Calu3 (cell line): ENCODE measurements around the gene MARK3. TPM values are rescaled to one million over a fixed set of nuclear protein-coding genes. Genes with fewer than 3 reads are reported as not detected.
A peak's percentile ranks its signal among the peaks of the same experiment; 100 is the strongest.

Source experiments
- BruUV-seq: library from RNA; stranded (reverse); fragments of 400-500 nt; replicated peaks from 2 replicates; lab custom pipeline; 2021; lab: Mats Ljungman, UMichigan
- CTCF ChIA-PET: fragments of 300-600 bp; sonication (Branson Sonifier 250); formaldehyde crosslinking; loops from one replicate; lab custom pipeline; 2022; ENCODE audit warnings: antibody characterized with exemption; lab: Charles Lee
- DNase-seq: peaks from one replicate; pipeline ENCODE4 v3.0.0; 2022
- H3K27ac Mint-ChIP-seq: one replicate; pipeline ENCODE4 v1.8.0; 2022; ENCODE audit warnings: mixed read lengths; ENCODE audit not compliant: unreplicated experiment
- H3K27me3 Mint-ChIP-seq: one replicate; pipeline ENCODE4 v1.8.0; 2022; ENCODE audit warnings: mixed read lengths; ENCODE audit not compliant: unreplicated experiment
- H3K36me3 Mint-ChIP-seq: one replicate; pipeline ENCODE4 v1.8.0; 2022; ENCODE audit warnings: mild to moderate bottlenecking, moderate library complexity, mixed read lengths; ENCODE audit not compliant: insufficient read depth, unreplicated experiment
- H3K4me1 Mint-ChIP-seq: one replicate; pipeline ENCODE4 v1.8.0; 2022; ENCODE audit warnings: mild to moderate bottlenecking, low read depth, mixed read lengths; ENCODE audit not compliant: unreplicated experiment
- H3K4me3 Mint-ChIP-seq: one replicate; pipeline ENCODE4 v1.8.0; 2022; ENCODE audit warnings: mild to moderate bottlenecking, low read depth, moderate library complexity, mixed read lengths; ENCODE audit not compliant: unreplicated experiment
- H3K9me3 Mint-ChIP-seq: one replicate; pipeline ENCODE4 v1.8.0; 2022; ENCODE audit warnings: low read depth, mixed read lengths; ENCODE audit not compliant: unreplicated experiment
- intact Hi-C: fragments of 100-400 bp; cut with micrococcal nuclease; formaldehyde crosslinking; loops from one replicate; pipeline ENCODE4 v1.10.0; 2022; ENCODE audit not compliant: unreplicated experiment
- total RNA-seq: library from RNA; stranded (reverse); gene quantifications from 2 replicates; pipeline ENCODE4 v1.2.3, GENCODE V29; 2022
- TF ChIP-seq, protein P1 (sequence below): fragments of 200-600 bp; IDR thresholded peaks from one replicate; pipeline ENCODE4 v1.8.0; 2022; ENCODE audit warnings: antibody characterized with exemption; ENCODE audit not compliant: unreplicated experiment

MARK3 gene
- total RNA-seq, 1 experiment from 2014 or later, result 76.0 TPM

DNA sequence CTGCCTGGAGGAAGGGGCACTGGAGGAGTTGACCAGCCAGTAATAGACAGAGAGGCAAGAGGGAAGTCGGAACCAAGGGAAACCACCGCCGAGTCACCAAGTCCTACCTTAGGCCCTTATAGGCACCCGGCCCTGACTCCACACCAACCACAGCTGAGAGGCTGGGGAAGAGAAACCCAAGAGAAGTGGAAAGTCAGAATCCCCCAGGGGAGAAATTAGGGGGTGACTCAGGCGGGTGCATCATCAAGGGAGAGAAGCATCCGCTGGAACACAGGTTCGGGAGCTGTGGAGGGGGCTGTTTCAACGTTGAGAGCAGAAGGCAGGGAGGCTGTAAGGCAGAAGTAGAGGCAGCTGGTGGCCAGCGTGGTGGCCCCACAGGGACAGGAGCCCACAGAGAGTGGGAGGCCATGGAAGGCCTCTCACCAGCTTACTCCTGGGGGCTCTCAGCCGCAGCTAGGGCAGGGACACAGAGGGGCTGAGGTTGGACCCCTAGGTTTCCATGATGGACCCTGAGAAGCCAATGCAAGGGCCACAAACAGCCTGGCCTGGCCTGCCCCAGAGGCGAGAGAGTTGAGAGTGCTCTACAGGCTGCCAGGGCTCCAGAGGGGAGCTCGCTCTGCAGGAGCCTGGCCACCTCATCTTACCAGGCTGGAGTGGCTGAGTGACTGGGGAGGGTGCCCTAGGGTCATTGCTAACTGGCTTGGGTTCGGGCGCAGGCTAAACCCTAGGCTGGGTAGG is 142.4 kb downstream of the MARK3 start:
- H3K27me3 Mint-ChIP-seq, result no peaks in the 10 kb centered on the region
- CTCF ChIA-PET, result interaction anchor here (0.9 to 1.7 kb wide), 3 partner anchors 9 to 19 kb away, joined by 4 to 7 read pairs (median 5); no protein-coding TSS in a partner anchor

DNA sequence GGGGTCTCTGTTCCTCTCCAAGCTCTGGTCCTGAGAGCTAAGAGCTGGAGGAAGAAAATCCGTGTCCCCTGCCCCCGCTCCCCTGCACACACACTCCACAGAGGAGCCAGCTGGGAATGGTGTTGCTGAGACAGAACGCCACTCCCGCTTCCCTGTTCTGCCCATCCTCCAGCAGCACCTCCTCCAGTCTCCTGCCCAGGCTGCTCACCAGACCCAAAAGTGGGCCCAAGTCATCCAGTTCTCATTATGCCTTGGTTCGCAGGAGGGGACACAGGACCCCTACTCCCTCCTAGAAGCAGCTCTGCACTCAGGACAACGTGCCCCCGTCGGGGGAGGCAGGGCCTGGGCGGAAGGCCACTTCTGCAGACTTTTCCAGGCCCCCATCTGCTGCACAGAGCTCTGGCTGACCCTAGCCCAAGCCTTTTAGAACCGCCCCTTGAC is 143.0 kb downstream of the MARK3 start:
- peak overlapping the region; percentile 74 for H3K4me3 Mint-ChIP-seq
- peaks cover 51% of the 10 kb centered on the region for H3K36me3 Mint-ChIP-seq
- CTCF ChIA-PET, result interaction anchor here (0.6 to 1.7 kb wide), 5 partner anchors 9 to 49 kb away, joined by 4 to 10 read pairs (median 5); no protein-coding TSS in a partner anchor
- TF ChIP-seq, protein P1, sequence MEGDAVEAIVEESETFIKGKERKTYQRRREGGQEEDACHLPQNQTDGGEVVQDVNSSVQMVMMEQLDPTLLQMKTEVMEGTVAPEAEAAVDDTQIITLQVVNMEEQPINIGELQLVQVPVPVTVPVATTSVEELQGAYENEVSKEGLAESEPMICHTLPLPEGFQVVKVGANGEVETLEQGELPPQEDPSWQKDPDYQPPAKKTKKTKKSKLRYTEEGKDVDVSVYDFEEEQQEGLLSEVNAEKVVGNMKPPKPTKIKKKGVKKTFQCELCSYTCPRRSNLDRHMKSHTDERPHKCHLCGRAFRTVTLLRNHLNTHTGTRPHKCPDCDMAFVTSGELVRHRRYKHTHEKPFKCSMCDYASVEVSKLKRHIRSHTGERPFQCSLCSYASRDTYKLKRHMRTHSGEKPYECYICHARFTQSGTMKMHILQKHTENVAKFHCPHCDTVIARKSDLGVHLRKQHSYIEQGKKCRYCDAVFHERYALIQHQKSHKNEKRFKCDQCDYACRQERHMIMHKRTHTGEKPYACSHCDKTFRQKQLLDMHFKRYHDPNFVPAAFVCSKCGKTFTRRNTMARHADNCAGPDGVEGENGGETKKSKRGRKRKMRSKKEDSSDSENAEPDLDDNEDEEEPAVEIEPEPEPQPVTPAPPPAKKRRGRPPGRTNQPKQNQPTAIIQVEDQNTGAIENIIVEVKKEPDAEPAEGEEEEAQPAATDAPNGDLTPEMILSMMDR, result no peak
- H3K27me3 Mint-ChIP-seq, result no peaks in the 10 kb centered on the region
- BruUV-seq, result no TSS peak
- intact Hi-C loops, result no loop called here
- peak overlapping the region; percentile 70 for H3K27ac Mint-ChIP-seq
- H3K9me3 Mint-ChIP-seq, result no peaks in the 10 kb centered on the region
- no peak for DNase-seq
- peaks cover 33% of the 10 kb centered on the region for H3K4me1 Mint-ChIP-seq

More for the DNA sequence above, 142.4 kb downstream of the MARK3 start:
- no TSS peak for BruUV-seq
- no peak for DNase-seq
- peak overlapping the region; percentile 74 for H3K4me3 Mint-ChIP-seq
- intact Hi-C loops, result no loop called here
- TF ChIP-seq, protein P1, result no peak
- peak overlapping the region; percentile 54 for H3K27ac Mint-ChIP-seq
- H3K36me3 Mint-ChIP-seq, result peaks cover 51% of the 10 kb centered on the region
- peaks cover 33% of the 10 kb centered on the region for H3K4me1 Mint-ChIP-seq
- H3K9me3 Mint-ChIP-seq, result no peaks in the 10 kb centered on the region

- DNase-seq, result peak; percentile 80
- CTCF ChIA-PET, result interaction anchor here (0.6 to 1.7 kb wide), 7 partner anchors 10 to 1277 kb away, joined by 4 to 10 read pairs (median 5); no protein-coding TSS in a partner anchor
- intact Hi-C loops, result no loop called here
Observed at GRCh38 chr14:103528587-103529382, 143.6 kb downstream of the MARK3 start, which contains the start of gene TRMT61A. Gene TRMT61A (plus strand): TSS chr14:103529196. CDS start chr14:103529979, 783 bp downstream.

More at GRCh38 chr14:103528587-103529382, 143.6 kb downstream of the MARK3 start, which contains the start of gene TRMT61A:
- peak within 1 kb of the TSS; percentile 70 for H3K27ac Mint-ChIP-seq
- peaks cover 51% of the 10 kb centered on the region for H3K36me3 Mint-ChIP-seq
- peak within 1 kb of the TSS; percentile 74 for H3K4me3 Mint-ChIP-seq
- peaks cover 33% of the 10 kb centered on the region for H3K4me1 Mint-ChIP-seq
- BruUV-seq, result TSS peak; percentile 89
- no peaks in the 10 kb centered on the region for H3K9me3 Mint-ChIP-seq
- TF ChIP-seq, protein P1, result no peak
- H3K27me3 Mint-ChIP-seq, result no peaks in the 10 kb centered on the region
